GM19035 (cell line): ENCODE measurements around the gene HTT.

ENCODE experiments used
- ATAC-seq: cut with Tn5 transposase; IDR thresholded peaks from one replicate; pipeline ENCODE4 v1.9.1; 2021; ENCODE audit not compliant: unreplicated experiment

The HTT gene

DNA sequence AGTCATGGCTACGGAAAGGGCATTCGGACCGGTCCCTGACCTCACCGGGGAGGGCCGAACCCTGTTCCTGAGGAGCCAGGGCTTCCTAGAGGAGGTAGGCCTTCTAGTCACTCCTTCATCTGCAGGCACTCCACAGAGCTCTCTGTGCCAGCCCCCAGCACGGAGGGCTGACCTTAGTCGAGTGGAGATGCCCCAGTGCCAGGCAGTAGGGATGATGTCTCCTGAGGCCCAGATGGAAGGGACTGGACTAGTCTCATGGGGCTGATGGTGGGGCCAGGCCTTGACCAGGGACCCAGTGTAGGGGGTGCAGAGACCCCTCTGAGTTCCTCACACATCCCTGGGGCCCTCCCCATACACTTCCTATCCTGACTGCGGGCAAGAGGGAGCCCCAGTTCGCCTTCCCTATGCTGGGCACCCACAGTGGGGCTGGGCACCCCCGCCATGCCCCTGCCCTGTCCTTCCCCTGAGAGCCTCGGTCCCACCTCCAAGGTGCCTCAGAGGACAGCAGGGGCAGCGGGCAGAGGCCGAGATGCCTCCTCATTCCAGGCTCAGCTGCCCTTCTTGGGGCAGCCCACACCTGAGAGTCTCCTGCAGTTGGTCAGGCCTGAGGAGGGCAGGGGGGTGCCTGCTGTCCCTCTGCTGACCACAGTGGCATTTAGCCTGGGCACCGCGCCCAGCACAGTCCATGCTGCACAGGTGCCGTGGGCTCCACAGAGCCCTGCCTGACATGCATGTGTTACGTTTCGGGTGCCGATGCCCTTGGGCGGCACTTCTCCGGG lies 173.1 kb downstream of the HTT start:
- ATAC-seq = no peak

DNA sequence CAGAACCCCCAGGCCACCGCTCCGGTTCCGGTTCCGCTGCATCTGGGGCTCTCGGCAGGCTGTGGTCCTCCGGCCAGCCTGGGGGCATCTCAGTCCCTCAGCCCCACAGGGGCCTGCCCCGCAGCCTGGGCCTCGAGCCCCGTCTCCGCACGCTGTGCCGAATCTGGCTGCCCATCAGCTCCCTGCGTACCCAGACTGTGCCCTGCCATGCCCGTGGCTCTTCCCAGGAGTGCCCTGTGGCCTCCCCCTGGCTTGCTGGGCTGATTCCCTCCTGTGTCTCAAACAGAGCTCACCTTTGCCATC lies 173.6 kb downstream of the HTT start:
- ATAC-seq = no peak

DNA sequence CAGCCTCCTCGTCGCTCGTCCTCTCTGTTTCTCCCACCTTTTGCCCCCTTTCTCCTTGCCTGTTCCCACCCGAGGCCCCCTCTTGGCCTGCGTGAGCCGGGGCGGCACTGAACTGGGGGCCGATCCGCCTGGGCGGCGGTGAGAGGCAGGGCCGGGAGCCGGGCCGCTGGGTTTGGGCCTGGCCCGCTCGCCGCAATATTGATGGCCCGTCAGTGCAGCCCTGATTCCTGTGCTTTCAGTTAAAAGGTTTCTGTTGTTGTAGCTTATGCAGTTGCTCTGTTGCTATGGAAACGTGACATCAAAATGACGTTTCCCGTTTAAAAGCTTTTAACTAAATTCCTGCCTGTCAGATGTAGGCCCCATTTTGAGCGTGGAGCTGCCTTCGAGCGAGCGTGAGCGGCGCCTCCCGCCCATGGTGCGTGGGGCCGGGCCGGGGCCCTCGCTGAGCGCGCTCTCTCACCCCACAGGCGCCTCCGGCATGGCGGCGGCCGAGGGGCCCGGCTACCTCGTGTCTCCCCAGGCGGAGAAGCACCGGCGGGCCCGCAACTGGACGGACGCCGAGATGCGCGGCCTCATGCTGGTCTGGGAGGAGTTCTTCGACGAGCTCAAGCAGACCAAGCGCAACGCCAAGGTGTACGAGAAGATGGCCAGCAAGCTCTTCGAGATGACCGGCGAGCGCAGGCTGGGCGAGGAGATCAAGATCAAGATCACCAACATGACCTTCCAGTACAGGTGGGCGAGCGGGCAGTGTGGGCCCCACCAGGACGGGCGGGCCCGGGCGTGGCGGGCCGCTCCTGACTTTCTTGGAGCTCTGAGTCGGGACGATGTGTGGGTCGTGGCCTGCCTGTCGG lies 174.6 kb downstream of the HTT start, which contains the start of gene MSANTD1:
Gene MSANTD1, plus strand, starts transcription at position 349 of the 851 bp plus-strand sequence. Its CDS starts 64 bp downstream, at position 413.
- ATAC-seq = no peak

DNA sequence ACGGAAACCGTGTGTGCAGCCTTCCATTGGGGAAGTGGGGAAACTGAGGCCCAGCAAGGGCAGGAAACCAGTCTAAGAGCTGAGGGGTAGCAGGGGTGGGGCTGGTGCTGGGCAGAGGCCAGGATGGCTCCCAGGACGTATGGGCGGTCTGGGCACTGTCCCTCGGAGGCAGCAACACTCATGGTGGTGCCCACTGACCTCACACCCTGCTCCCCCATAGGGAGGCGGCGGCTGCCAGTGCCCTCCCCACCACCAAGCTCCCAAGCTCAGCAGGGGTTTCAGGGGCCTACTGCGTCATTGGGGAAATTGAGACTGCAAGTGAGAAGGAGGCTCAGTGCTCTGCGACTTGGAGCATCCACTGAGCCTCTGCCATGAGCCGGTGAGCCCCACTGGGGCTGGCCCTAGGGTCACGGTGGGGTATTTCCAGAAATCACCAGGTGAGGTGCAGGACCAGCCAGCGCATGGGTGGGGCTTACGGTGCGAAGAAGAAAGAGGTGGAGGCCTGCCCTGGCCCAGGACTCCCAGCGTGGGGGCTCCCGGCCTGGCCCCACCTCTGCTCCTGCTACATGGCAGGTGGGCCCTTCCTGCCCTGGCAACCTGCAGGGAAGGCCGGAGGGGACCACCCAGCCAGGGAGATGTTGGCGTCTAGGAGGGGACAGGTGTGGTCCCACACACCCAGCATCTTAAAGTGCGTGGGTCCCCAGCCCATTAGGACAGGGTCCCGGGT lies 175.4 kb downstream of the HTT start:
- ATAC-seq = no peak

DNA sequence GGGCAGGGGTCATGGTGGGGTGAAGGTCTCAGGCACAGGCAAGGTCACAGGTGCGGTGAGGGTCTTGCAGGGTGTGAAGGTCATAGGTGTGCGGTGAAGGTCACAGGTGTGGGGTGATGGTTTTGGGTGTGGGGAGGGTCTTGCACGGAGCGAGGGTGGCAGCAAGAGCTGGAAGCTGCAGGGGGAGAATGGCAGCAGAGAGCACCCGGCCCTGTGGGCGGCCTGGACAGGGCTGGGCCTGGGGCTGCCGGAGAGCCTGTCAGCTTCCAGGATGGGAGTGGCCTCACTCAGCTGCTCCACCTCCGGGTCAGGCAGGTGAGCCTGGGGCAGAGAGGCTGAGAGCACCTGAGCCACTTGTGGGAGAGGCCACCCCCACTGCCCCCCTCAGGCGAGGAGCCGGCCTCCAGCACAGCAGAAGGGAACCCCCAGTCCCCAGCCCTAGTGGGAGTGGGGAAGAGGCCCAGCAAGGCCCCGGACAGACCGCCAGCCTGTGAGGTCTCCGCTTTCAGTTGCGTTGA lies 176.0 kb downstream of the HTT start:
- no peak for ATAC-seq

DNA sequence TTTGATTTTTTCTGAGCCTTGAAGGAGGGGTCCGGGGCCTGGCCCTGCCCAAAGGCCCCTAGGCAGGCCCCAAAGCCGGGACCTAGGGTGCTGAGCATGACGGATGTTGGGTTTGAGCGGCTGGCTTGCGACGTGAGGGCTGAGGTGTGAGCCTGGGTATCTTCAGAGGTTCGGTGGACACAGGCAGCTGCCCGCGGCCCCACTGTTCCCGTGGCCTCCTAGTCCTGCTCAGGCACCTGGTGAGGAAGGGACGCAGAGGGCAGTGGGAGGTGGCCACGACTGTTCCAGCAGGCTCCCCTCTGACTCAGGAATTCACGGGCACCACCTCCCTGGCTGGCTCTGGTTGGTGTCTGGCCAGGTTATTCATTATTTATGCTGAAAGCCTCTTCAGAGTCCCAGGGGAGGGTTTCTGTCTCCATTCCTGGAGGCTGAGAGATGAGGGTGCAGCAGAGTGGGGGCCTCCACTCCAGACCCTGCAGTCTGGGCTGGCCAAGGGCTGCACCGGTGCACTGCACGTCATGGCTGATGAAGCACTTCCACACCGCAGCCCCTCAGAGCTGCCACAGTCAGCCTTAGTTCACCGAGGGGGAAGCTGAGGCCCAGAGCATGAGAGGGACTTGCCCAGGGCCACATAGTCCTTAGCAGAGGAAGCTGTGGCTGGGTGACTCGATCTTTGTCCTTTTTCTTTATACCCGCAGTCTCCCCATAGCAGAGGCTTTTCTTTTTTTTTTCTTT lies 176.6 kb downstream of the HTT start:
- no peak for ATAC-seq

DNA sequence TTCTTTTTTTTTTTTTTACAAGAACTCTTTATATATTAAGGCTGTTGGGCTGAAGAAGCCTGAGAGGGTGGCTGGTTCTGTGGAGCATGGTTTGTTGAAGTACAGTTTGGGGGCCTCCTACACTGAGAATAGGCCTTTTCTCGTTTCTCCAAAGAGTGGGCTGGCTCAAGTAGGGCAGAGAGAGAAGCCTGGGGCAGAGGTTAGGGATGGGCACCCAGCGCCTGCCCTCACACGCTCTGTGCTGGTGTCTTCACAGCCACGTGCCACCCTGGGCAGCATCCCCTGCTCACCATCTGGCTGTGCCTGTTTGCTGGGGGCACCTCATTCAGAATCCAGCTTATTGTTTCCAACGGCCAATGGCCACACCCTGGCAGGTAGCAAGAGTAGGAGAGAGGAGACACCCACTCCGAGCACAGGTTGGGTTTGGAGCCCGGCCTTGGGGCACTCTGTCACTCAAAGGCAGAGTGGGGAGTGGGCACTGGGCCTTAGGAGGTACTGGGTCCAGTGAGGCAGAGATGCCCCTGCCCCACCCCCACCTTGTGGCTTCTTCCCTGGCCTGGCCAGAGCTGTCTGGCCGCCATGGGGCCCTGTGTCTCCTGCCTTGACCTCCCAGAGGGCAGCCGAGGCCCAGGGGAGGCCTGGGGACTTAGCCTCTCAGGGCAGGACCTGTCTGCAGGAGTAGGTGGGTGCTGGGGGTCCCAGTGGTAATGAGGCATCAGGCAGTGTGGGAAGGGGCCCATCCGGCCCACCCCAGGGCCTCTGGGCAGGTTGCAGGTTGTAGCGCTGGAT lies 177.4 kb downstream of the HTT start:
- ATAC-seq = no peak

DNA sequence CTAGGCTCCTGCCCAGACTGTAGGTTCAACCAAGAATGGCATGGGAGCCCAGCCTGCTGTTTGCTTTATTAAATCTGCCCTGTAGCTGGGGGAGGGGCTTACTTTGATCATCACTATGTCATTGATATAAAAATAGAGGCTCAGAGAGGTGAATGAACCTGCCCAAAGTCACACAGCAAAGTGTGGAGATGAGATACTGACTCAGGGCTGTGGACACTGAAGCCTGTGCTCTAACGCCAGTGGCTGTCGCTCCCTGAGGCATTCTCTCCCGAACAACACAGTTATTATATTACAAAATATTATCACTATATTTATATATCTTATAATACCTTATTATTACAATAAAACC lies 178.0 kb downstream of the HTT start:
- no peak for ATAC-seq

DNA sequence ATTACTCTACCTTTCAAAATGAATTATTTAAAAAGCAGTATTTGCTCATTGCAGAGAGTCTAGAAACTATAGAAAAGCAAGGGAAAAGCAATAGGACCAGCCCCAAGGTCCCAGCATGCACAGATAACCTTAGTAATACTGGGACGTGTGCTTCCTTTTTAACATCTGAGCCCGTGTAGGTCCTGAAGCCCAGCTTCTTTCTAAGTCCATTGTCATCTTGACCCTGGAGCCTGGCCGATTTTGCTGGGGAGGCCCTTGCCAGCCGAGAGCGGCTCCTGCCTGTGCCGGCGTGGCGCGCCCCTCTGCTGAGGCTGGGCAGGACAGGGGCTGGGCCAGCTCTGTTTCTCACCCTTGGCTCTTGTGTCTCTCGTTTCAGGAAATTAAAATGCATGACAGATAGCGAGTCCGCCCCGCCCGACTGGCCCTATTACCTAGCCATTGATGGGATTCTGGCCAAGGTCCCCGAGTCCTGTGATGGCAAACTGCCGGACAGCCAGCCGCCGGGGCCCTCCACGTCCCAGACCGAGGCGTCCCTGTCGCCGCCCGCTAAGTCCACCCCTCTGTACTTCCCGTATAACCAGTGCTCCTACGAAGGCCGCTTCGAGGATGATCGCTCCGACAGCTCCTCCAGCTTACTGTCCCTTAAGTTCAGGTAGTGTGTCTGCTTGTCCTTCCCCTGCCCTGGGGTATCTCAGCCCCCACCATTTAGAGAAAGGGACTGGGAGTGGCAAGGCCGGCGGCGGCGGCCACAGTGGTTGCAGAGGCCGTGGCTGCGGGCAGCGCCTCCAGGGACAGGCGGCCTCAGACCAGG lies 178.6 kb downstream of the HTT start:
- no peak for ATAC-seq

DNA sequence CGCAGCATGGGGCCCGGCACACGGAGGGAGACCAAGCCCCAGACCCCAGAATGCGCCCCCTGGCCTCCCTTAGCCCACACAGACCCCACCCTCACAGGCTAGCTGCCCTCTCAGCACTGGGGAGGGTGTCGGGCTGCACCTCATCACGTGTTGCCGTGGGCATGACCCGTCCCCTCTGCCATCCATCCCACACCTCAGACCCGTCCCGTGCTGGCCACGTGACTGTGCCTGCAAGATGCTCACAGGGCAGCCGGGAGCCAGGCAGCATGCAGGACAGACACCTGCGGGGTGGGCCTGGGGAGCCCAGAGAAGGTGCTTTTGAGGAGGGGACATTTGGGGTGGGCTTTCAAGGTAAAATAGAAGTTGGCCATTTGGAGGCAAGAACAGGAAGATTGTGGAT lies 179.3 kb downstream of the HTT start:
- ATAC-seq = no peak

DNA sequence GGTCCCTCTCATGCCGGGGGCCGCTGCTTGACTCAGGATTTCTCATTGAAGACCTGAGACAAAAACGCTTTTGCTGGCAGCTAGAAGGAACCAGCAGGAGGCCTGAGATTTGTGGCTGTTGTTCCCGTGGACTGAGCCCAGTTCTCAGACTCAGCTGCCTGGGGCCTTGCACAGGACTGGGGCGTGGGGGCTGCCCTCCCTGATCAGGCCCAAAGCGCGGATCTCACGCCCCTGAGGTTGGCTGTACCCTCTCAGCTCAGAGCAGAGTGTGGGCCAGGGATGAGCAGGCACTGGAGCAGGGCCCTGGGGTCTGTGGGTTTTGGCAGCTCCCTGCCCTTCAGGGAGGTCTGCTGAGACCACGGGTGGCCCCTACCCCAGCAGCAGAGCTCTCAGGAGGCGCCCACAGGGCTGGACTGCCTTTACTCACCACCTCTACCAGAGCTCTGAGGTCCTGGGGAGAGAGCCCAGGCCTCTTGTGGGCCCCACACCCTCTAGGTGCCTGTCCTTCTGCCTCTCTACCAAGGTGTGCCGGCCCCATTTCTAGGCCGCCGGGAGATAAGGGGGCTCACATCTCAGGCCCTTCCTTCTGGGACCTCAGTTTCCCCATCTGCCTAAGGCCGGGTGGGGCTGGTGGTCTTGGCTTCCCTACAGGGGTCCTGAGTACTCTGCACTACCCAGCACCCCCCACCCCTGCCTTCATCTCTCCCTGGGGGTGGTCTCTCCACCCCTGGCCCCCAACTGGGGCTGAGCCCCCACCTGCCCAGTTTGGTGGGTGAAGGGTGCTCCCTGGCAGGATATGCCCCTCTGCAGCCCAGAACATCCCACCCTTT lies 180.0 kb downstream of the HTT start:
- no peak for ATAC-seq

DNA sequence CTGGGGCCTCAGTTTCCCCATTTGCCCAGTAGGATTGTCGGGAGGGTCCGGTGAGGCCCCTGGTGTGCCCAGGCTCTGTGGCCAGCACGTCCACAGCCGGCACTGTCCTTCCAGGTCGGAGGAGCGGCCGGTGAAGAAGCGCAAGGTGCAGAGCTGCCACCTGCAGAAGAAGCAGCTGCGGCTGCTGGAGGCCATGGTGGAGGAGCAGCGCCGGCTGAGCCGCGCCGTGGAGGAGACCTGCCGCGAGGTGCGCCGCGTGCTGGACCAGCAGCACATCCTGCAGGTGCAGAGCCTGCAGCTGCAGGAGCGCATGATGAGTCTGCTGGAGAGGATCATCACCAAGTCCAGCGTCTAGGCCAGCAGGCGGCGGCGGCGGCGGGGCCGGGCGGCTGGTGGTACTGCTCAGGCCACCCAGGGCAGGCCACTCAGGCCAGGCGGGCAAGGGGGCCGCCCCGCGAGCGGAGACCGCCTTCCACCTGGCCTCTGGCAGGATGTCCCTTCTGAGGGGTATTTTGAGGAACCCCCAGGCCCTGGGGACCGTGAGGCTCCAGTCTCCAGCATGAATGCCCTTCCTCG lies 181.2 kb downstream of the HTT start:
- ATAC-seq = no peak

DNA sequence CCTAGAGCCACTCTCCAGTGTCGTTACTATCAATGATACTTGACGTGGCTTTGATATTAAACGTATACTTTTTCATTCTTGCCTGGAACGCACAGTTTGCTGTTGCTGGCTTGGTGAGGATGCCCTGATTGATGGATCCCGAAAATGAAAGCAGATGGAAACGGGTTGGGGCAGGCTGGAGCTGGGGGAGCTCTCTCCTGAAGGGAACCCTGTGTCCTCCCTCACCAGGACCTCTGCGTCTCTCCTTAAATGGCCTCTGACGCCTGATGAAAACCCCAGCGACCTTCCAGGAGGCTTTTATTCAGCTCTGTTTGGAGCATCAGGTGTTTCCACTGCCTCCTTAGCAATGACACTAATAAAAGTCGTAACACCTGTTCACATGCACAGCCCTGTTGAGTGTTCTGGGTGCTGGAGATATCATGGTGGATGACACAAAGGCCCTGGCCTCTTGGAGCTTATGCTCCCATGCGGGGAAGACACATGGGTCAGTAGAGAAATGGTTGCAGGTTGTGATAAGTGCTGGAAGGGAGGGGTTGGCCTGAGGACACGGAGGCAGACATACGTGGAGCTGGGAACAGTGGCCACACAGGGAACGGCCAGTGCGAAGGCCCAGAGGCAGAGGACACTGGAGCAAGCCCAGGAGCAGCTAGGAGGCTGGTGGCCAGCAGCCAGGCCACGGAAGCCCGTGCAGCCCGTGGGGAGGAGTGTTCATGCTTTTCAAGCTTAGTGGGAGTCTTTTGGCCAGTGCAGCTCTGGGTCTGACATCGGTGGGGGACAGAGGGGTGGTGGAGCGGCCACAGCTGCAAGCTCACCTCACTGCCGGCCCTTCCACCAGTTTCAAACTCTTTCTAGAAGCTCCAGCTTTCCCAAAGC lies 182.0 kb downstream of the HTT start:
- no peak for ATAC-seq

DNA sequence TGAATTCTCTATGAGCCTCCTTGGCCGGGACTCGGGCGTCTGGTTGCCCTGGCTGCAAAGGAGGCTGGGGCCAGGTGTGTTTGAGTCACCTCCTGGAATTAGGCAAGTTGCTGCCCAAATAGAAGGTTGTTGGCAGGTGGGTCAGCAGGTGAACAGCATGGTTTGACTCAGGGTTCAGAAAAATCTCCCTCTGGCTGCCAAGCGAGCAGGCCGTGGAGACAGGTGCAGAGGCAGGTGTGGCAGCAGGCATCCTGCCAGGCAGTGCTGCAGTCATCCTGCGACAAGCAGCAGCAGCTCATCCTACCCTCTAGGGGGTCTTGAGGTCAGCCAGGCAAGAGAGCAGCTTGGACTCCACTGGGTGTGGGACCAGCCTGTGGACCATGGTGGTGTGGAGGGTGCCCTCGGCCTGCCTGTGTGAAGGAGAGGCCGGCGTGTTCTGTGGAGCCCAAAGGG lies 182.6 kb downstream of the HTT start:
- ATAC-seq = no peak

DNA sequence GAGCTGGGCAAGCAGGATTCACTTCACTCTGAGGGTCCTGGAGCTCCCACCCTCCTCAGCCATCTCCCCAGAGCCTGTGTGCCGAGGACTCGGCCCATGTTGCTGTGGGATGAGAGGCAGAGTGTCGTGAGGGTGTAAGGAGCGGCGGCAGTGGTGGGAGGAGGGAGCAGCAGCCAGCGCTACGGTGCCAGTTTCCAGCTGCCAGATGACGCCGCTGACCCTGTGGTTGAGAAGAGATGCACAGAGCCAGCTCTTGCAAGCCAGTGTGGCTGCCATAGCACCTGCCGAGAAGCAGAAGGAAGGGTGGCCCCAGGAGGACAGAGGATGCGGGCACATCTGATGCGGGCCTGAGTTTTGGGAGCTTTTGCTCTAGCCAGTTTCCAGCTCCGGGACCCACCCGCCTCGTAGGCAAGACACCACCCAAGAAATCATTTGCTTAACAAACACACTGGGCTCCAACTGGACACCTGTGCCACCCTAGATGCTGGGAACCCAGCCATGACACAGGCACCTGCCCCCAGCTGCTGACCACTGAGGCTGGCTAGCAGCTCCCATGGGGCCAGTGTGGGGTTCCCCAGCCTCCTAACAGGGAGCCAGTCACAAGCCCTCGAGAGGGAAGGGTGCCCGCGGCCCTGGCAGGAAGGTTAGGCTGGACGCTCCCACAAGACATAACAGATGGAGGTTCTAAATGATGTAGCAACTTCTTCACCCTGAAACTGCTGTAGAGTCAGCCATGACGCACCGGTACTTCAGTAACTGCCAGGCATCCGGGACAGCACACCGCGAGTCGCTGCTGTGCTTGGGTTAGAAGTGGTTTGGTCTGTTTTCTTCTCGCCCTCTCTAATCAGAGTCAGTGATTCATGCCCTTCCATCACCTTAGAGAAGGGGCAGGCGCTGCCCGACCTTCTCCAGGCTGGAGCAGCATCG lies 183.3 kb downstream of the HTT start:
- no peak for ATAC-seq
